Muscle layer of colon (tissue), 2 donors: ENCODE measurements around the gene PTBP1.
"Not testable (repeated sequence)": the region's sequence is repeated elsewhere in the genome, so short reads cannot be mapped to it uniquely, and the experiment has no call there.

Experiments
- H3K27ac ChIP-seq: one replicate; pipeline ENCODE4 v1.7.0; 2013; ENCODE audit warnings: low read depth, mild to moderate bottlenecking, low read length, moderate library complexity
- H3K27me3 ChIP-seq, 2 donors: one replicate each; pipeline ENCODE4 v1.7.0; 2013; ENCODE audit warnings: low read length in 2 of 2, mild to moderate bottlenecking in 2 of 2; ENCODE audit not compliant: insufficient read depth in 2 of 2, control insufficient read depth in 1 of 2
- H3K36me3 ChIP-seq: one replicate; pipeline ENCODE4 v1.7.0; 2013; ENCODE audit warnings: mild to moderate bottlenecking, low read length; ENCODE audit not compliant: insufficient read depth
- H3K4me1 ChIP-seq: one replicate; pipeline ENCODE4 v1.7.0; 2013; ENCODE audit warnings: mild to moderate bottlenecking, low read length; ENCODE audit not compliant: insufficient read depth
- H3K4me3 ChIP-seq, 2 donors: one replicate each; pipeline ENCODE4 v1.7.0; 2013; ENCODE audit warnings: low read length in 2 of 2, low read depth in 1 of 2, mild to moderate bottlenecking in 1 of 2, moderate library complexity in 1 of 2
- H3K9ac ChIP-seq: one replicate; pipeline ENCODE4 v1.7.0; 2013; ENCODE audit warnings: low read length
- H3K9me3 ChIP-seq: one replicate; pipeline ENCODE4 v1.7.0; 2013; ENCODE audit warnings: mild to moderate bottlenecking, low read length
- donor health status: abdominal sarcoma.
- donor health status: Adenocarcinoma of cecum.

The PTBP1 gene

GRCh38 chr19:845707-846521 lies 48.7 kb downstream of the PTBP1 start:
- Histone ChIP-seq H3K4me3 (no peak overlapping the region), H3K36me3 (no peaks in the 10 kb centered on the region), H3K4me1 (peaks cover 11% of the 10 kb centered on the region), H3K27me3 (peaks cover 0 to 44% of the 10 kb centered on the region in 2 donors), H3K9me3 (no peaks in the 10 kb centered on the region), H3K27ac (no peak overlapping the region), H3K9ac (no peak overlapping the region)

GRCh38 chr19:848386-848921 lies 51.2 kb downstream of the PTBP1 start:
- Histone ChIP-seq H3K9me3 (no peaks in the 10 kb centered on the region), H3K9ac (no peak overlapping the region), H3K4me1 (peaks cover 15% of the 10 kb centered on the region), H3K27ac (no peak overlapping the region), H3K36me3 (no peaks in the 10 kb centered on the region), H3K4me3 (no peak overlapping the region), H3K27me3 (peaks cover 0 to 40% of the 10 kb centered on the region in 2 donors)

- H3K27ac ChIP-seq, H3K4me3 ChIP-seq, H3K9me3 ChIP-seq, H3K36me3 ChIP-seq, H3K9ac ChIP-seq: not testable (repeated sequence)
- peaks cover 15% of the 10 kb centered on the region for H3K4me1 ChIP-seq
- H3K27me3 ChIP-seq: peaks cover 0 to 35% of the 10 kb centered on the region in 2 donors
Observed at GRCh38 chr19:849195-849594, 51.9 kb downstream of the PTBP1 start.

GRCh38 chr19:850221-850978 lies 53.1 kb downstream of the PTBP1 start:
- Histone ChIP-seq H3K4me1 (peaks cover 15% of the 10 kb centered on the region), H3K9me3 (no peaks in the 10 kb centered on the region), H3K27me3 (peaks cover 0 to 36% of the 10 kb centered on the region in 2 donors), H3K36me3 (no peaks in the 10 kb centered on the region), H3K27ac (peak overlapping the region; percentile 30), H3K4me3 (peak overlapping the region in 1 of 2 donors; percentile 22), H3K9ac (no peak overlapping the region)

GRCh38 chr19:850979-851335 lies 53.7 kb downstream of the PTBP1 start:
- Histone ChIP-seq H3K9me3 (no peaks in the 10 kb centered on the region), H3K27me3 (peaks cover 0 to 39% of the 10 kb centered on the region in 2 donors), H3K9ac (no peak overlapping the region), H3K4me3 (peak overlapping the region in 1 of 2 donors; percentile 22), H3K4me1 (peaks cover 15% of the 10 kb centered on the region), H3K36me3 (no peaks in the 10 kb centered on the region), H3K27ac (peak overlapping the region; percentile 21)

- peaks cover 0 to 32% of the 10 kb centered on the region in 2 donors for H3K27me3 ChIP-seq
- peaks cover 15% of the 10 kb centered on the region for H3K4me1 ChIP-seq
- H3K9me3 ChIP-seq: no peaks in the 10 kb centered on the region
- H3K9ac ChIP-seq: no peak within 1 kb of the TSS
- H3K27ac ChIP-seq: peak within 1 kb of the TSS; percentile 21
- H3K4me3 ChIP-seq: no peak within 1 kb of the TSS
- H3K36me3 ChIP-seq: no peaks in the 10 kb centered on the region
Observed at GRCh38 chr19:852136-853013, 55.1 kb downstream of the PTBP1 start, which contains the start of gene ELANE. ELANE (plus strand) TSS chr19:852303; CDS start chr19:852329, 26 bp downstream.

GRCh38 chr19:853014-853585 lies 55.8 kb downstream of the PTBP1 start:
- H3K4me1 ChIP-seq: peaks cover 15% of the 10 kb centered on the region
- no peak overlapping the region for H3K9ac ChIP-seq
- no peaks in the 10 kb centered on the region for H3K9me3 ChIP-seq
- no peak overlapping the region for H3K4me3 ChIP-seq
- H3K27ac ChIP-seq: no peak overlapping the region
- peaks cover under 1 to 26% of the 10 kb centered on the region in 2 donors for H3K27me3 ChIP-seq
- H3K36me3 ChIP-seq: no peaks in the 10 kb centered on the region

GRCh38 chr19:853614-854220 lies 56.5 kb downstream of the PTBP1 start:
- peaks cover 7 to 32% of the 10 kb centered on the region in 2 donors for H3K27me3 ChIP-seq
- H3K27ac ChIP-seq: not testable (repeated sequence)

GRCh38 chr19:854549-854948 lies 57.3 kb downstream of the PTBP1 start:
- Histone ChIP-seq H3K27me3 (peaks cover 8 to 40% of the 10 kb centered on the region in 2 donors), H3K9ac (no peak overlapping the region), H3K4me3 (no peak overlapping the region), H3K9me3 (no peaks in the 10 kb centered on the region), H3K27ac (no peak overlapping the region), H3K4me1 (peaks cover 12% of the 10 kb centered on the region), H3K36me3 (no peaks in the 10 kb centered on the region)

More at GRCh38 chr19:853614-854220, 56.5 kb downstream of the PTBP1 start:
- not testable (repeated sequence) for H3K9me3 ChIP-seq, H3K4me3 ChIP-seq, H3K36me3 ChIP-seq, H3K9ac ChIP-seq
- H3K4me1 ChIP-seq: peaks cover 12% of the 10 kb centered on the region

- Histone ChIP-seq H3K27me3 (peaks cover 8 to 46% of the 10 kb centered on the region in 2 donors), H3K4me3 (no peak overlapping the region), H3K27ac (no peak overlapping the region), H3K9ac (no peak overlapping the region), H3K36me3 (no peaks in the 10 kb centered on the region), H3K9me3 (no peaks in the 10 kb centered on the region), H3K4me1 (peaks cover 12% of the 10 kb centered on the region)
Observed at GRCh38 chr19:855142-855541, 57.9 kb downstream of the PTBP1 start.
